Endodermal cell (in vitro differentiated cells): ENCODE measurements around the gene KIF26A. TPM values are rescaled to one million over a fixed set of nuclear protein-coding genes. Genes with fewer than 3 reads are reported as not detected.

Source experiments
- DNase-seq: peaks from one replicate; pipeline ENCODE4 v3.0.0-alpha.2; 2017
- H3K27ac ChIP-seq: 2 replicates; pipeline ENCODE4 v1.5.1; 2013; ENCODE audit warnings: mild to moderate bottlenecking, low read depth, low read length, moderate library complexity
- H3K27me3 ChIP-seq: 2 replicates; pipeline ENCODE4 v1.6.1; 2013; ENCODE audit warnings: mild to moderate bottlenecking, low read length, moderate library complexity; ENCODE audit not compliant: insufficient read depth, control insufficient read depth, poor library complexity, severe bottlenecking
- H3K36me3 ChIP-seq: 2 replicates; pipeline ENCODE4 v1.7.0; 2013; ENCODE audit warnings: mild to moderate bottlenecking, low read length, moderate library complexity; ENCODE audit not compliant: control insufficient read depth, insufficient read depth
- H3K4me1 ChIP-seq: one replicate; pipeline ENCODE4 v1.7.0; 2013; ENCODE audit warnings: low read length; ENCODE audit not compliant: control insufficient read depth, insufficient read depth
- H3K4me3 ChIP-seq: 2 replicates; pipeline ENCODE4 v1.5.1; 2013; ENCODE audit warnings: mild to moderate bottlenecking, low read length, moderate library complexity
- H3K9ac ChIP-seq: 2 replicates; pipeline ENCODE4 v1.6.1; 2013; ENCODE audit warnings: mild to moderate bottlenecking, low read length, moderate library complexity; ENCODE audit not compliant: poor library complexity, severe bottlenecking; ENCODE audit errors: extremely low read depth
- H3K9me3 ChIP-seq: 2 replicates; pipeline ENCODE4 v1.6.1; 2013; ENCODE audit warnings: mild to moderate bottlenecking, low read length, moderate library complexity; ENCODE audit not compliant: control insufficient read depth
- H3K27ac Mint-ChIP-seq: 2 replicates; pipeline ENCODE4 v1.8.0; 2020; ENCODE audit warnings: mixed read lengths
- H3K27me3 Mint-ChIP-seq: 2 replicates; pipeline ENCODE4 v1.8.0; 2021; ENCODE audit warnings: mild to moderate bottlenecking, mixed read lengths; ENCODE audit not compliant: insufficient read depth
- H3K36me3 Mint-ChIP-seq: 2 replicates; pipeline ENCODE4 v1.8.0; 2020; ENCODE audit warnings: low read depth, mixed read lengths
- H3K4me1 Mint-ChIP-seq: 2 replicates; pipeline ENCODE4 v1.8.0; 2020; ENCODE audit warnings: mixed read lengths
- H3K4me3 Mint-ChIP-seq: 2 replicates; pipeline ENCODE4 v1.8.0; 2020; ENCODE audit warnings: mild to moderate bottlenecking, moderate library complexity, mixed read lengths
- H3K9me3 Mint-ChIP-seq: 2 replicates; pipeline ENCODE4 v1.8.0; 2020; ENCODE audit warnings: mild to moderate bottlenecking, mixed read lengths
- CTCF ChIP-seq: fragments of 200-600 bp; sonication (generic); conservative IDR thresholded peaks from 2 replicates; pipeline ENCODE4 v1.5.0; 2021; ENCODE audit warnings: antibody characterized with exemption, mild to moderate bottlenecking
- WGBS, 2 experiments: methylation state at CpG; one replicate each; pipeline versions ENCODE4 v1.1.5 to v1.1.7; 2013; ENCODE audit warnings: missing lambda C conversion rate in 2 of 2, mixed read lengths in 1 of 2; ENCODE audit not compliant: insufficient coverage in 1 of 2, insufficient read length in 1 of 2; 5-methylcytosine and 5-hydroxymethylcytosine counted together
- total RNA-seq, 2 donors: library from RNA; stranded (reverse); fragmentation: NEBNext Ultra II Directional in 1 of 2; extraction: Animal tissue kit (Norgen Biotek cat#: 25700) in 1 of 2; gene quantifications; 2 replicates in 1 of 2; 3 replicates in 1 of 2; pipeline ENCODE4 v1.2.1, GENCODE V29; 2021

Gene KIF26A
- total RNA-seq, 2 donors from 2014 or later = 36.7 to 54.8 TPM

GRCh38 chr14:104156142-104156541 is 17.8 kb downstream of the KIF26A start:
- Histone ChIP-seq H3K4me3 (no peak overlapping the region), H3K4me1 (no peaks in the 10 kb centered on the region), H3K9me3 (no peaks in the 10 kb centered on the region), H3K27ac (no peak overlapping the region), H3K9ac (no peak overlapping the region), H3K36me3 (peaks cover 5% of the 10 kb centered on the region), H3K27me3 (no peaks in the 10 kb centered on the region)
- DNase-seq = no peak
- Mint-ChIP-seq H3K27ac (no peak overlapping the region), H3K4me1 (no peaks in the 10 kb centered on the region), H3K9me3 (no peaks in the 10 kb centered on the region), H3K4me3 (no peak overlapping the region), H3K27me3 (no peaks in the 10 kb centered on the region), H3K36me3 (peaks cover 10% of the 10 kb centered on the region)
- WGBS, 2 experiments = 89 to 100% methylated on average over 3 to 5 of the region's 5 CpGs
- no peak for TF ChIP-seq CTCF

- Histone ChIP-seq H3K27ac (no peak overlapping the region), H3K4me3 (no peak overlapping the region), H3K9me3 (no peaks in the 10 kb centered on the region), H3K9ac (no peak overlapping the region), H3K27me3 (no peaks in the 10 kb centered on the region), H3K4me1 (no peaks in the 10 kb centered on the region), H3K36me3 (peaks cover 5% of the 10 kb centered on the region)
- no peak overlapping the region for H3K27ac Mint-ChIP-seq
- H3K4me1 Mint-ChIP-seq = no peaks in the 10 kb centered on the region
- no peak for DNase-seq
- H3K9me3 Mint-ChIP-seq = no peaks in the 10 kb centered on the region
- H3K4me3 Mint-ChIP-seq = no peak overlapping the region
- peaks cover 10% of the 10 kb centered on the region for H3K36me3 Mint-ChIP-seq
- peak; percentile 63 for TF ChIP-seq CTCF
- H3K27me3 Mint-ChIP-seq = no peaks in the 10 kb centered on the region
- WGBS, 2 experiments = 90 to 94% methylated on average over 25 to 42 of the region's 42 CpGs
Measured at GRCh38 chr14:104157016-104157928, 18.9 kb downstream of the KIF26A start.

GRCh38 chr14:104158827-104159798 is 20.7 kb downstream of the KIF26A start:
- no peak overlapping the region for H3K4me3 ChIP-seq
- H3K9me3 Mint-ChIP-seq = no peaks in the 10 kb centered on the region
- H3K27ac Mint-ChIP-seq = no peak overlapping the region
- no peak overlapping the region for H3K4me3 Mint-ChIP-seq
- TF ChIP-seq CTCF = no peak
- WGBS, 2 experiments = 88 to 90% methylated on average over 36 to 51 of the region's 51 CpGs
- no peaks in the 10 kb centered on the region for H3K4me1 Mint-ChIP-seq
- peak overlapping the region; percentile 16 for H3K27ac ChIP-seq
- no peaks in the 10 kb centered on the region for H3K4me1 ChIP-seq
- H3K36me3 Mint-ChIP-seq = peaks cover 3% of the 10 kb centered on the region
- H3K36me3 ChIP-seq = peaks cover 2% of the 10 kb centered on the region
- H3K27me3 ChIP-seq = no peaks in the 10 kb centered on the region
- no peaks in the 10 kb centered on the region for H3K9me3 ChIP-seq
- no peak overlapping the region for H3K9ac ChIP-seq
- no peak for DNase-seq
- no peaks in the 10 kb centered on the region for H3K27me3 Mint-ChIP-seq
